HG03060 (cell line): Measurements from ENCODE around the gene ASH1L.
"Not testable (repeated sequence)": the region's sequence is repeated elsewhere in the genome, so short reads cannot be mapped to it uniquely, and the experiment has no call there.

Experiments used
- ATAC-seq: cut with Tn5 transposase; IDR thresholded peaks from one replicate; pipeline ENCODE4 v1.9.1; 2021; ENCODE audit warnings: low read depth, moderate number of reproducible peaks; ENCODE audit not compliant: unreplicated experiment

Gene ASH1L

GRCh38 chr1:155499953-155500639, 62.5 kb downstream of the ASH1L start:
- no peak for ATAC-seq

GRCh38 chr1:155499263-155499662, 63.3 kb downstream of the ASH1L start:
- no peak for ATAC-seq

GRCh38 chr1:155493595-155493994, 69.0 kb downstream of the ASH1L start:
- not testable (repeated sequence) for ATAC-seq

GRCh38 chr1:155488419-155488818, 74.2 kb downstream of the ASH1L start:
- not testable (repeated sequence) for ATAC-seq

GRCh38 chr1:155487541-155487940, 75.1 kb downstream of the ASH1L start:
- no peak for ATAC-seq

- not testable (repeated sequence) for ATAC-seq
Observed at GRCh38 chr1:155486952-155487351, 75.7 kb downstream of the ASH1L start.

- ATAC-seq: no peak
Observed at GRCh38 chr1:155485945-155486344, 76.7 kb downstream of the ASH1L start.

GRCh38 chr1:155485222-155485621, 77.4 kb downstream of the ASH1L start:
- no peak for ATAC-seq

- no peak for ATAC-seq
Observed at GRCh38 chr1:155481741-155482241, 80.8 kb downstream of the ASH1L start.

GRCh38 chr1:155479205-155479604, 83.4 kb downstream of the ASH1L start:
- no peak for ATAC-seq

GRCh38 chr1:155478270-155478852, 84.2 kb downstream of the ASH1L start:
- no peak for ATAC-seq

- no peak for ATAC-seq
Observed at GRCh38 chr1:155474146-155474545, 88.5 kb downstream of the ASH1L start.

GRCh38 chr1:155473151-155473821, 89.3 kb downstream of the ASH1L start:
- no peak for ATAC-seq

- no peak for ATAC-seq
Observed at GRCh38 chr1:155472491-155473083, 90.0 kb downstream of the ASH1L start.

GRCh38 chr1:155471891-155472290, 90.7 kb downstream of the ASH1L start:
- no peak for ATAC-seq

- no peak for ATAC-seq
Observed at GRCh38 chr1:155471026-155471425, 91.6 kb downstream of the ASH1L start.

- ATAC-seq: no peak
Observed at GRCh38 chr1:155466996-155467395, 95.6 kb downstream of the ASH1L start.

- no peak for ATAC-seq
Observed at GRCh38 chr1:155466617-155466972, 96.0 kb downstream of the ASH1L start.

- ATAC-seq: no peak
Observed at GRCh38 chr1:155463865-155464650, 98.5 kb downstream of the ASH1L start.

GRCh38 chr1:155458111-155458510, 104.5 kb downstream of the ASH1L start:
- no peak for ATAC-seq

GRCh38 chr1:155457266-155457665, 105.3 kb downstream of the ASH1L start:
- ATAC-seq: no peak
